GF-D8 (cell line): Measurements from ENCODE around the gene FGF10.

Source experiments
- DNase-seq: peaks from one replicate; lab custom pipeline; 2025; lab: John Stamatoyannopoulos, UW

The FGF10 gene

DNA sequence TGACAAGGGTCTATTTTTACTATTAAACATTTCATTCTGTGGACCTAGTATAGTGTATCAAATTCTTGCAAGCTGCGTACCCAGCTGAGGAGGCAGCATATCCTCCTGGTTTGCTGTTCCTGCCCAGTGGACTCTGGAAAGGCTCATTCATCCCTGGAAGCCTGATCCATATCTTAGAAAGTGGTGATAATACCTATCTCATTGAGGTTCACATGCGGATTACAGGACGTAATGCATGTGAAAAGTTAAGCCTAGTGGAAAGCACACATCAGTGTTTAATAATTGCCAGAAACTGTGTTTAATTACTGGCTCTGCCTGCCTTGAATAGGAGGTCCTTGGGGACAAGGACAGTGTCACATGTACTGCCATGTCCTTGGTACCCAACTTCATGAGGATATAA, 132.0 kb downstream of the FGF10 start:
- DNase-seq: no peak
